GM19455 (cell line): ENCODE results near the gene BACE2.
"Not testable (repeated sequence)": the region's sequence is repeated elsewhere in the genome, so short reads cannot be mapped to it uniquely, and the experiment has no call there.

Source experiments
- ATAC-seq: cut with Tn5 transposase; IDR thresholded peaks from one replicate; pipeline ENCODE4 v1.9.1; 2021; ENCODE audit not compliant: unreplicated experiment

The BACE2 gene

GRCh38 chr21:41182547-41182946, 14.6 kb downstream of the BACE2 start:
- ATAC-seq, result no peak

- no peak for ATAC-seq
These were observed 15.6 kb downstream of the BACE2 start for GRCh38 chr21:41183575-41183974.

DNA sequence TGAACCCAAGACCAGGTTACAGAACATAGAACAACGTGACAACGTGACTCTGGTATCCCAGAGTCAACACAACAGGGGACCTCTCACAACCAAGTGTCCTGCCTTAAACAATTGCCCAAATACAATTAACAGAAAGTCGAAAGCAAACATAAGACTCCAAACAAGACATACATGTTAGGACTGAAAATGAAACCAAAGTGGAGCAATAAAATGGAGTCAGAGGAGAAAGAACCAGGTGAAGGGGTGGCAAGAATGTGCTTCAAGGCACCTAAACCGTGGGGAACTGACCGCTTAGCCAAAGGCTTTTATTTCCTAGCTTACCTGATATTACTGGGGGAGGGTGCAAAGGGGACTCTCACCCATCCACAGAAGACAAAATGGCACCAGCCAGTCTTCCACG, 17.8 kb downstream of the BACE2 start:
- no peak for ATAC-seq

GRCh38 chr21:41186755-41187536, 19.0 kb downstream of the BACE2 start:
- ATAC-seq, result no peak

DNA sequence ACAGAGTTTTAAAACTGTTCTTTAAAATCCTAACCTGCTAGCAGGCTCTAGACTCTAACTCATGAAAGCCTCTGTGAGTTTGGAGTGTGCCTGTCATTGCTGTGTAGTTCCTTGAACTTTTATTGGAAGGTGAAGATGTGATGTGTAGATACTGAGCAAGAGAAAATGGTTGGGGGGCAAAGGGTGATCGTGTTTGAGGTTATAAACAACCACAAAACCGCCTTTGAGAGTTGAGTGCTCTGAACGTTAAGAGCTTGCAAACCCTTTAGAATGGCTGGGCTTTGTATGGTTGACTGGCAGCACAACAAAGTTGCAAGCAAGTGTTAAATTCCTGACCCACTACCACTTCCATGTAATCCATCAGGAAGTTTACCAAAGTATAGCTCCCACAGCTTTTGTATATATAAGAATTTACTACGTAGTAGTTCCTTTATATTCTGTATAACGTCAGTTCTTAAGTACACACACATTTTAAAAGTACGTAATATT, 19.6 kb downstream of the BACE2 start:
- no peak for ATAC-seq

DNA sequence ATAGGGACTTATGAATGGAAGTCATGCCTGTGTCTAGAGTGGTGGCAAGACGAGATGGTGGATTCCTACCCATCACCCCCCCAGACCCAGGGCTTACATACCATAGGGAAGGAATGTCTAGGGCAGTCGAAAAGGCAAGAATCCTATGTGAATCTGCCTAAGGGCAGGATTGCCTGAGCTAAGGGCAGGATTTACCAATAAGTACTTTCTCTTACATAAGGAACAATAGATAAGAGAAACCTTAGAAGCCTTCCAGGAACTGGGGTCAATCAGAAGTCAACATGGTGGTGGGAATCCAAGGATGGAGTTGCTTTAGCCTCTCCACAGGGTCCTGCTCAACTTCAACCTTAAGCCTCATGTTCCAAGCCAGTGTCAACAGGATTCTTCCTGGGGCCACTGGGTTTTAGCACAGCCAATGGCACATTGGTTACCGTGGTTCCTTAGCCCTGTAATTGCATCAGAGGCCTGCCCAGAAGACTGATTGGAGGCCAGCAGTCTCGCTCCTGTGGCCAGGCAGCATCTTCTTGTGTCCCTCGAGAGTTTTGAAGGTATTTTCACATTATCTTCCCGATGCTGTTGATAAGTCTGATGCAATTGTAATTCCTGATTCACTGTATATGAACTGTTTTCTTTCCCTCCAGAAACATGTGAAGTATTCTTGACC, 20.7 kb downstream of the BACE2 start:
- no peak for ATAC-seq

GRCh38 chr21:41189150-41189745, 21.3 kb downstream of the BACE2 start:
- no peak for ATAC-seq

- not testable (repeated sequence) for ATAC-seq
These were observed 24.6 kb downstream of the BACE2 start for GRCh38 chr21:41192552-41192951.

GRCh38 chr21:41195311-41195710, 27.4 kb downstream of the BACE2 start:
- ATAC-seq, result no peak

DNA sequence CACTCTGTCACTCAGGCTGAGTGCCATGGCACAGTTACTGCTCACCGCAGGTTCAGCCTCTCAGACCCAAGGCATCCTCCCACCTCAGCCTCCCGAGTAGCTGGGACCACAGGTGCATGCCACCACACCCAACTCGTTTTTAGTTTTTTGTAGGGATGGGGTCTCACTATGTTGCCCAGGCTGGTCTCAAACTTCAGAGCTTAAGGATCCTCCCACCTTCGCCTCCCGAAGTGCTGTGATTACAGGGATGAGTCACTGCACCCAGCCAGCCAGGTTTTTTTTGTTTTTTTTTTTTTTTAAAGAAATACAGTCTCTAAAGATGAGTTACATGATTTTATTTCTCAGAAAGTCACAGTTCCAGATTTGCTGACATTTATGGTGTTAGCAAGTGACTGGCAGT, 29.0 kb downstream of the BACE2 start:
- no peak for ATAC-seq

GRCh38 chr21:41197582-41197981, 29.6 kb downstream of the BACE2 start:
- no peak for ATAC-seq

GRCh38 chr21:41198647-41199046, 30.7 kb downstream of the BACE2 start:
- ATAC-seq, result not testable (repeated sequence)

GRCh38 chr21:41199123-41199522, 31.2 kb downstream of the BACE2 start:
- no peak for ATAC-seq

DNA sequence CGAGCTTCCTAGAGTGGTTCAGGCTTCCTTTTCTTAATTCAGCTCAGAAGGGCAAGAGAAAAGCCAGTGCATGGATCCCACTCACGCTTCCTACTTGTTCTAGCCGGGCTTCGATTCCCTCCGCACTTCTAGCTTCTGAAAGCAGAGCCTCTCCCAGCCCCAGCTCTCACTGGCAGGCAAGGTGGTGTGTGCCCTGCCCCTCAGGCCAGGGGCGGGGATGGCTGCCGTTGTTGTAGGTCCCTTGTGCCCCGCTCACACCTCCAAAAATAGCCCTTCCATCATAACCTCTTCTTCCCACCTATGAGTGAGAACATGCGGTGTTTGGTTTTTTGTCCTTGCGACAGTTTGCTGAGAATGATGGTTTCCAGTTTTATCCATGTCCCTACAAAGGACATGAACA, 31.6 kb downstream of the BACE2 start:
- no peak for ATAC-seq

DNA sequence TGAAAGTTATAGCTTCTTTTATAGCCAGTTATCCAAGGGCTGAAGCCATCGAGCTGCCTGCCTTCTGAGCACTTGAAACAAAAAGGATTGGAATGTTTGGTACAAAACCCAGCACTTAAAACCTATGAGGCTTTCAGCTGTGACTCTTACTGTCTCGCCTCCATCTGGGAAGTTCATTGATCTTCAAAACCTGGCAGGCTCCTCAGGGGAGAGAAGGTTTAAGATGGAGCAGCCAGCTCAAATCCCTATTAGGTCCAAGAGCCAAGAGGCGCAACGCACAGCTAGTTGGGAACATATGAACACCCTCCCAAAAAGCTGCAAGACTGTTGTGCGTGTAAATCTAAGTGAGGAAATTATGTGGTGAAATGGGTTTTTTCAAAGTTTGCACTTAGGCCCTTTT, 33.4 kb downstream of the BACE2 start:
- ATAC-seq, result no peak

GRCh38 chr21:41204736-41205135, 36.8 kb downstream of the BACE2 start:
- no peak for ATAC-seq

DNA sequence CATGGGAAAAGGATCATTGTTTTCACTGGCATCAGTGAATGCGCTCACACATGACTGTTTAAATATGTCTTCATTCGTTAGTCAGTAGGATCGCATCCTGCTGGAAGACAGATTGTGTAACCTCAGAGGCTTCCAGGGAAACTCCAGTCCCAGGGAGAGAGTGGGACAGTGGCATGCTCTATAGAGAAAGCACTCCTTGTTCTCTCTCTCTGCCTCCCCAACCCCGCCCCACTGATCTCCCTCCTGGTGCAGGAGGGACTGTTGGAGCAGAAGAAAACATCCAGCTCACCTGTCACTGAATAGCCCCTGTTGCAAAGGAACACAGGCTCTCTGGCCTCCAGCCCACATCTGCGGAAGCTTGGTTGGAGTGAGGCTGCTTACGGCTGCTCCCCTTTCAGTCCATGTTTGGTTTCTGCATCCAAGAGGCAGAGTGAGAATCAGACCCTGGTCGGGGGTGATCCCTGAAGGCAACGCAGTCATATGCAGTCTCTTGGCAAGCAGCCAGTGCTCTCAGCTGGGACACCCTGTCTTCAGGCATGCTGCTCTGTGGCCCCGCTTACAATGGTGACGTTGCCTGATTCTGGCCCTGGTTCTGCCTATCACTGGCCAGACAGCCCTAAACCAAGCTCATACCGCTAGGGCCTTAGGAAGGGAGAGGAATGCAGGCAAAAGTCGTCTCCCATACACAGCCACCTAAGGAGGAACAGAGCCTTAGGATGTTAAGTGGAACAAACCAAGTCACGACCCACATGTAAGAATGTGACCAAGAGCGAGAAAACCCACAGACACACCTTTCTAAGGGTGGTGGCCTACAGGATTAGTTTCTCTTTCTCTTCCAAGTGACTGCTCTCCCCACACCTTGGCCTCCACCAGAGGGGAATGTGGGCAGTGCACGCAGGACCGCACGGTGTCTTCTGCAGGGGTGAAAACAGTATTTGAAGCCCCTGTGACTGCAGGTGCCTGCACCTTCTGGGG, 39.7 kb downstream of the BACE2 start:
- no peak for ATAC-seq

GRCh38 chr21:41208376-41208763, 40.4 kb downstream of the BACE2 start:
- no peak for ATAC-seq

GRCh38 chr21:41209016-41209619, 41.2 kb downstream of the BACE2 start:
- ATAC-seq, result no peak

DNA sequence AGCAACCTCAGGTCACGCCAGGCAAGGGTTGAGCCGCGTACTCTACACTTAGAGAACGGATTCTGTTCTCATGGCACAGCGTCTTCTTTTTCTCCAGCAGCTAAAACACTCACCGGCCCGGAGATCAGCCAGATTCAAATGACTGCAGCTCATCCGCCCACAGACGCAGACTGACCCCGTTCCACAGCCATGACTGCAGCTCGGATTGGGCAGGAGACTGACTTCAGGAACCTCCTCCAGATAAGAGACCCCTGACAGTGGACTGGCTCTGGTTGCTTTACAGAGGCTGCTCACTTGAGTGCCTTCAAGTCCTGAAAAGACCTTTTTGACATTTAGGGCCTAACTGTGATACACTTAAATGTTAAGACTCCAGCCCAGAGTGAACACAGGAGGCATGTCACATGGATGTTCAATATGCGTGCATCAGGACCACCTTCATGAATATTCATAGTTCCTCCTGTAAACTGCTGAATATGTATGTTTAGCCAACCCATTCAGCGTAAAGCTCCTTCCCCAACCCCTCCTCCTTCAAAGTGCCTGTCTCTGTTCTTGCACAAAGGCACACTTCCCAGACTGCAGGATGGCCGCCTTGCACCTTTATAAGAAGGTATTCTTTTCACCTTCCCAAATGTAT, 42.6 kb downstream of the BACE2 start:
- no peak for ATAC-seq
